DMS79 treated with DMSO at 0.1 percent for 48 hours (cell line): Measurements from ENCODE around the gene SRMS.

Experiments
- DNase-seq: peaks from one replicate; lab custom pipeline; 2025; lab: John Stamatoyannopoulos, UW

The SRMS gene, protein sequence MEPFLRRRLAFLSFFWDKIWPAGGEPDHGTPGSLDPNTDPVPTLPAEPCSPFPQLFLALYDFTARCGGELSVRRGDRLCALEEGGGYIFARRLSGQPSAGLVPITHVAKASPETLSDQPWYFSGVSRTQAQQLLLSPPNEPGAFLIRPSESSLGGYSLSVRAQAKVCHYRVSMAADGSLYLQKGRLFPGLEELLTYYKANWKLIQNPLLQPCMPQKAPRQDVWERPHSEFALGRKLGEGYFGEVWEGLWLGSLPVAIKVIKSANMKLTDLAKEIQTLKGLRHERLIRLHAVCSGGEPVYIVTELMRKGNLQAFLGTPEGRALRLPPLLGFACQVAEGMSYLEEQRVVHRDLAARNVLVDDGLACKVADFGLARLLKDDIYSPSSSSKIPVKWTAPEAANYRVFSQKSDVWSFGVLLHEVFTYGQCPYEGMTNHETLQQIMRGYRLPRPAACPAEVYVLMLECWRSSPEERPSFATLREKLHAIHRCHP

DNA sequence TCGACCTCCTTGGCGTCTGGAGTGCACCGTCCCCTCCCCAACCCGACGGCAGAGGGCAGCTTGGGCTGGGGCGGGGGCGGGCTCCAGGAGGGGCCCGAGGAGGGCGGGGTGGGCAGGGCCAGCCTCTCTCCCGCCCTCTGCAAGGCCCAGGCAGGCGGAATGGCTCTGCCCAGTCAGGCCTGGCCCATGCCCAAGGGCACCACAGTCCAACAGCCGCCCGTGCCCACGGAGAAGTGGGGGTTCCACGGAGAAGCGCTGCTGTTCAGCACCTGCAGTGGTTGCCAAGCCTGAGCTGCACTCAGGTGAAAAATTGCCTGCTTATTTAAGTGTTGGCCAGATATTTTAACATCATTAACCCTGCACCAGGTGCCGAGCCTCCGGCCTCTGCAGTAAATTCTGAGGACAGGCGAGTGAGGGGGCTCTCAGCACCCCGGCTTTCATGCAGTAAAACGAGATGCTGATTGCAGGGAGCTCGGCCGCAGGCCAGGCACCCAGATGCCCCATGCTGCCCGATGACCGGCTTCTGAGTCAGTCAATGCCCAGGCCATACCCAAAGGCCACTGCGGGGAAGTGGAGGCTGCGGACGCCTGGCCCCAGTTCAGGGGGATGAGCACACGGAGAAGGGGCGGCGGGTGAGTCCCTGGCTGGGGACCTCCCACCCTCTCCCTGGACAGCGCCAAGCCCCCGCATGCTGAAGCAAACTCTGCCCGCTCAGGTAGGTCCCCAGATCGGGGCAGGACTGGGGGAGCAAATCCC is at the start of gene SRMS:
Gene SRMS (minus strand): TSS at position 25 of the 756 bp plus-strand sequence. CDS start 286 bp downstream, outside the sequence.
- DNase-seq = no peak

- DNase-seq = no peak
These were observed 48.9 kb upstream of the SRMS start for GRCh38 chr20:63596423-63596822.

GRCh38 chr20:63595416-63596127 is 48.0 kb upstream of the SRMS start:
- DNase-seq = no peak

DNA sequence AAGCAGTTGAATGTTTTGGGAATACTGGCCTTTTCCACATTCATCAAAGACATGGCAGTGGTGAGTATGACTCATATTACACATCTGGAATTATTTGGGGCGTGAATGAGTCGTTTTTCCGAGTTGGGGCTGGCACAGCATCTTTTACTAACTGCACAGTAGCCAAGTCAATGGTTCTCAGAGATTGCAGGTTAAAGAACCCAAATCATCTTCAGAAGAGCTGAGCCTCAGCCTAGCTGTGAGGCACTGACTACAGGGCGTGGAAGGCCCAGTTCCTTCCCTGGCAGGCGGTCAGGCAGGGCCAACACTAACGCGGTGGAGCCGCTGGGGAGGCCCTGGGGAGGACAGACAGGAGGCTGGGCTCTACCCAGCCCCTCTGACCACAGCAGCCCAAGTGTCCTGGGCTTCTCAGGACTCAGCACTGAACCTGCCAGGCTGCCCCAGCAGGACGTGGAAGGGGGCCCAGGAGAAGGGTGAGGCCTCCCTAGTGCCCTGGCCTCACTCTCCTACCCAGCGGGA is 46.6 kb upstream of the SRMS start:
- DNase-seq = no peak

GRCh38 chr20:63592661-63593060 is 45.1 kb upstream of the SRMS start:
- DNase-seq = no peak

DNA sequence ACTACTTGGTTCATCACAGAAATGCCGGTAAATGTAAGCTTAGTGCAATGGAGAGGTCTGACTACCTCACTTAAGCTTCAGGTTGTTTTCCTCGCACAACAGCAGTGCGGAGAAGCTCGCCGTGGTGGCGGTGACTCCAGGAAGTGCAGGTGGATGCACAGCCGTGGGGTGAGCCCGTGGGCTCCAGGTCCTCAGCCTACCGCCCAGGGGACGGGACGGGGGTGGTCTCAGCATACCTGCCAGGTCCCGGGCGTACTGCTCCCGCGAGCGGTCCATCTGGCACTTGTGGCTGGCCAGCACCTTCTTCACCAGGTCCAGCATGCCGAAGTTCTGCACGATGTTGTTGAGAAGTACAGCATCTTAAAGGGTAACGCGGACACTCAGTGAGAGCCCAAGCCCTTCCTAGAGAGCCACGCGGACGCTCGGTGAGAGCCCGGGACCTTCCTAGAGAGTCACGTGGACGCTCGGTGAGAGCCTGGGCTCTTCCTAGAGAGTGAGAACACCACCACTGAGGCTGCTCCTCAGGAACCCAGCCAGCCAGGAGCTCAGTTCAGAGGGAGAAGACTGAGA is 44.3 kb upstream of the SRMS start:
- DNase-seq = no peak

- DNase-seq = no peak
These were observed 43.6 kb upstream of the SRMS start for GRCh38 chr20:63591147-63591533.

GRCh38 chr20:63590218-63591146 is 42.9 kb upstream of the SRMS start:
- no peak for DNase-seq

DNA sequence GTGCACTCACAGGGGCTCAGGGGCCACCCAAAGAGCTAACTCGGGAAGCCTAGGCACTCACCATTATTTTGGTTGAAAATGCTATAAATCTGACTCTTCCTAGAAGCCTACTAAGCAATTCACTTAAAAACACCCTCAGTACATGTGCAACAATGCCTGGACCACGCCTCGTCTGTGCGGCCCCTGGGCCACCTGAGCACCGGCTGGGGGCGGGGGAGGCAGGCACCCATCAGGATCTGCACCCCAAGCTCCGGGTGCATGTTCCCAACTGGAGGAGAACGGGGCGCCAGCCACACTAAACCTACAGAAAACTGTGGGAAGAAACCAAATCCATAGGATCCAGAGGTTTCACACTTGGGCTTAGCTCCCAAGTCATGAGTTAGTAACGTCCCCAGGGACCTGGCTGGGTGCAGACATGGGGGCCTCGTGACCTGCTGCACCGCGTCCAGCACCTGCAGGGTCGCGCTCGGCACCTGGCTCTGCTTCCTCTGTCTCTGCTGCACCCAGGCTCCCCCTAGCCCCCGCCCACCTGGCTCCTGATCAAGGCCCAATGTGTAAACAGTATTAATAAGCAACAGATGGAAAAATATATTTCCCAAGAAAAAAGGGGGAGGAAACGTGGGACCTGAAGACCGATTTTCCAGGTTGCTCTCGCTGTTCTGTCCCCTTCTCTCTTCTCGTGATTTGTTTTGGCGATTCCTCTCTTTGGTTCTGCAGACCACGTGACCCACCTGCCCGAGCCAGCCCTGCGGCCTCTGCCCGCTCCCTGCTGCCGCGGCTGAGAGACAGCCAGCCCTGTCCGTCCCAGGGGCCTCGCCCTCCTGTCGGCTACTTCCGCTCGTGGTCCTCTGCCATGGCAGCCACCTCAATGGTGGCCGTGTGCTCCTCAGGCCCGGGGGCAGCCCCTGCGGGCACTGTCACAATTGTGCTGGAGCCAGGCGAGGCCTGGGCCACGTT is 42.0 kb upstream of the SRMS start:
- DNase-seq = no peak

GRCh38 chr20:63588641-63589041 is 41.1 kb upstream of the SRMS start:
- DNase-seq = no peak

- DNase-seq = no peak
These were observed 40.4 kb upstream of the SRMS start for GRCh38 chr20:63587776-63588591.

DNA sequence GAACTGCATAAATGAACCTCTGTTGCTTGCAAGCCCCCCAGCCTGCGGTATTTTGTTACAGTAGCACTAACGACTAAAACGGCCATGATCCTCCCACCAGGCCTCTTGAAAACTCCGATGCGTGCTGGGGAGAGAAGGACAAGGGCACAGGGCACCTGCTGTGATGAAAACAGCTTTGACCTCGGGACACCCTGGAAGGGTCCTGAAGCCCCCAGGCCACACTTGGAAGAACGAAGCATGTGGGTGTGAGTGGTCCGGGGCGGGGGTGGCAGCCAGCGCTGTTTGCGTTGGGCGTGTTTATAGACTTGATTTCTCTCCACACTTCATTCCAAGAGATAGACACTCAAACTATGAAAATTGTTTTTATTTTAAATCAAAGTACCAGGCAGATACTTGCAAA is 39.7 kb upstream of the SRMS start:
- no peak for DNase-seq

DNA sequence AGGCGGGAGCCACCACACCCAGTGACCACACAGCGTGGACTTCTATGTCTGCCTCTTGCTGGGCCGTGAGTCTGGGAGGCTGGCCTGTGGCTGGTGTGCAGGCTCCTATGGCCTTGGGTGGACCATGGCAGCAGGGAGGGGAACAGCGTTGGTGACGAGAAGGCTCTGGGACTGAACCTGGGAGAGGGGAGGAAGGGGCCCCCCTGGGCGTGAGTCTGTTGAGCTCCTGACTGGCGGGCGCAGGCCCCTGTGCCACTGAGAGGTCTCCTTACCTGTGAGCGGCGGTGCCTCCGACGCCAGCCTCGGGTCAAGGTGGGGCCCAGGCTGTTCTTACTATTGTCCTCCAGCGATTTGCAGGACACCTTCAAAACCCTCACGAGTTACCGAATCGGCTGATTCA is 39.2 kb upstream of the SRMS start:
- DNase-seq = no peak

DNA sequence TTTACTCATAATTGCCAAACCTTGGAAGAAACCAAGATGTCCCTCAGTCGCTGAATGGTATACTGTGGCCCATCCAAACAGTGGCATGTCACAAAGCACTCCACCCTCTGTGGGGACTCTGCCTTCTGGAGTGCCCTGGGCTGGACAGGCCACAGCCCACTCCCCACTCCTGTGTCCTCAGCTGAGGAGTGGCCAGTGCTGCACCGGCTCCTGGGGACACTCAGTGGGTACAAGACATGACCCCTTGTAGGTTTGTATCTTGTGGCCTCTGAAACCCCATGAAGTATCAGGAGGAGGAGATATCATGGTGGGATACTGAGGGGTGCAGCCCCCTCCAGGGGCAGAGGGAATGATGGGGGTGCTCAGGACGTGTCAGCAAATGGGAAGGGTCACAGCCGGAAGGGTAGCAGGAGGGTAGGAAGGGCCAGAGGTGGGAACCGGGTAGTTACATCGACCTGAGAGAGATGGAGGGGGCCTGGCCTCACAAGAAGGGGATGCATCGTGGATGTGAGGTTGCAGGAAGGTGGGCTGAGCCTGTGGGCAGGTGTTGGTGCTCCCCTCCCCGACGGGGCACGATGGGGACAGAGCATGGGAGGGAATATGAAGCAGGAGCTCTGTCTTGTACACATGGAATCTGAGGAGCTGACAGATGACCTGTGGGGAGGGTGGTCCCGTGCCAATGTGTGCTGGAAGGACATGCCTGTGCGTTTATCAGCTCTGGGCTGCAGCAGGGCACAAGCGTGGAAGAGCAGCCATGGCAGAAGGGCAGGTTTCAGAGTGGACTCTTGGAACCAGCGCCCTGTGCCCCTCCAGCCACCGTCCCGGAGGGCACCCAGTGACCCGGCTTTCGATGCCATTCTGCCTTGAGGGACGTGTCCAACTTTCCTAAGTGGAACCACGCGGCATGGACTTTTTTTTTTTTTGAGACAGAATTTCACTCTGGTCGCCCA is 38.3 kb upstream of the SRMS start:
- no peak for DNase-seq

DNA sequence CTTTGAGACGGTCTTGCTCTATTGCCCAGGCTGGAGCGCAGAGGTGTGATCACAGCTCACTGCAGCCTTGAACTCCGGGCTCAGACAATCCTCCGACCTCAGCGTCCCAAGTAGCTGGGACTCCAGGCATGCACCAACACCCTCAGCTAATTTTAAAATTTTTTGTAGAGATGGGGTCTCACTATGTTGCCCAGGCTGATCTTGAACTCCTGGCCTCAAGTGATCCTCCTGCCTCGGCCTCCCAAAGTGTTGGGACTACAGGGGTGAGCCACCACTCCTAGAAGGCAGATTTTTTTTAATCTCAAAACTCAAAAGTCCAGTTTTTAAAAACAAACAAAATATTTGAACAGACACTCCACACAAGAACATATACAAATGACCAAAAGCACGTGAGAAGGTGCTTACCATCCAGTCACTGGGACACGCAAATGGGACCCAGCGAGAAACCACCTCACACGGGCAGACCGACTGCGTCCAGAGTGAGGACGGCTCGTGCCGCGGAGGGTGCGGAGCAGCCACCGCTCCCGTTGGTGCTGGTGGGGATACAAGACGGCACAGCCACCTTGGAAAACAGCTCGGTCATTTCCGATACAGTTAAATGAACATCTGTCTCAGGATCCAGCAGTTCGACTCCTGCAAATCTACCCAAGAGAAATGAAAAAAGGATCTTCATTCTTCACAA is 35.0 kb upstream of the SRMS start:
- no peak for DNase-seq

DNA sequence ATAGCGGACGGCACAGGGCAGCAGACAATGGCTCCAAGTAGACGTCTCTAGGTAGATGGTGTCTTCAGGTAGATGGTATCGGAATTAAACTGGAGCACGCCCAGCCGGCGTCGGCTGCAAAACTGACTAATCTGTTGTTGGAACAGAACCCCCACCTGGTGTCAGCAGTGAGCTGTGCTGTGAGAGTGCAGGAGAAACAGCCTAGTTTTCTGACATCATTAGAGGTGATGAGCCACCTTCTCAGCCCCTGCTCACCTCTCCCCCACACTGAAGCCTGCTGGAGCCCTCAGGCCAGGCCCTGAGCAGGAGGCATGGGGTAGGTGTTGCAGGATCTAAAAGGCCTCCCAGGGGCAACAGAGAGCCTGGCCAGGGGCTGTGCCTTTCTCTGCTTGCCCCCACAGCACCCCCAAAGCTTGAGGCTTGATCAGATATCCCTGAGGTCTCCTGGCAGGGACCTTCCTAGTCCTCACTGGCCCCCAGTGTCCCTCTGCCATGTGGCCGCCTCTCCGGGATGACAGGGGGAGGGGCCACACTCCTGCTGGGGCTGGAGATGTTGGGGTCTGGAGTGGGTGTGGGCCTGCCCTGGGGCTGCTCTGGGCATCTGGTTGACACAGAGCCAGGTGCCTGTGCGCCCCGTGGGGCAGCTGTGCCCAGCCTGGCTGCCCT is 33.4 kb upstream of the SRMS start:
- DNase-seq = peak; percentile 6
